Dedifferentiated amniotic fluid mesenchymal stem cell (primary cell): ENCODE data around the gene SST.
A peak's percentile ranks its signal among the peaks of the same experiment; 100 is the strongest.
"Not testable (repeated sequence)": the region's sequence is repeated elsewhere in the genome, so short reads cannot be mapped to it uniquely, and the experiment has no call there.

Source experiments
- DNase-seq: peaks from one replicate; pipeline ENCODE4 v3.0.0-alpha.2; 2016; ENCODE audit errors: extremely low spot score

Gene SST

DNA sequence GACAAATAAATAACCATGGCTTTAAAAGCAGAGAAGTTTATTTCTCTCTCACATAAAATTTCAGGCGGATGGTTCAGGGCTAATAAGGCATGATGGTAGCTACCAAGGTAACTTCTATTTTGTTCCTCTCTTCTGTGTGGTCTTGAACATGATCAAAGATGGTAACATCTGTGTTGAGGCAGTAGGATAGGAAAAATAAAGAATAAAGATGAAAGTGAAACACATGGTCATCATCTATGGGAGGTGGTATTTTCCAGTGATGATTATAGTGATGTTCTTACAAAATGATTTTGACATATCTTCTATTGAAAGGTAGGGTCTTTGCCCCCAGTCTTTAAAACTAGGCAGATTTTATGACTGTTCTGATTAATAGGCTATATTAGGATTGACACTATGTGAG lies 14.2 kb upstream of the SST start:
- DNase-seq, result no peak

DNA sequence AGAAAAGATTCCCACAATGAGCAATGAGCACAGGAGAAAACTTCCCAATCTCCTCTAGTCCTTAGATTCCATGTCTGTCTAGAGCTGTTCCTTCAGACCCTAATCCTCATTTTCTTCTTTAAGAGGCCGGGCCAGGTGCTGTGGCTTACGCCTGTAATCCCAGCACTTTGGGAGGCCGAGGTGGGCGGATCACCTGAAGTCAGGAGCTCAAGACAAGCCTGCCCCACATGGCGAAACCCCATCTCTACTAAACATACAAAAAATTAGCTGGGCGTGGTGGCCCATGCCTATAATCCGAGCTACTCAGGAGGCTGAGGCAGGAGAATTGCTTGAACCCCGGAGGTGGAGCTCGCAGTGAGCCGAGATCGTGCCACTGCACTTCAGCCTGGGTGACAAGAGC lies 11.6 kb upstream of the SST start:
- DNase-seq, result not testable (repeated sequence)

DNA sequence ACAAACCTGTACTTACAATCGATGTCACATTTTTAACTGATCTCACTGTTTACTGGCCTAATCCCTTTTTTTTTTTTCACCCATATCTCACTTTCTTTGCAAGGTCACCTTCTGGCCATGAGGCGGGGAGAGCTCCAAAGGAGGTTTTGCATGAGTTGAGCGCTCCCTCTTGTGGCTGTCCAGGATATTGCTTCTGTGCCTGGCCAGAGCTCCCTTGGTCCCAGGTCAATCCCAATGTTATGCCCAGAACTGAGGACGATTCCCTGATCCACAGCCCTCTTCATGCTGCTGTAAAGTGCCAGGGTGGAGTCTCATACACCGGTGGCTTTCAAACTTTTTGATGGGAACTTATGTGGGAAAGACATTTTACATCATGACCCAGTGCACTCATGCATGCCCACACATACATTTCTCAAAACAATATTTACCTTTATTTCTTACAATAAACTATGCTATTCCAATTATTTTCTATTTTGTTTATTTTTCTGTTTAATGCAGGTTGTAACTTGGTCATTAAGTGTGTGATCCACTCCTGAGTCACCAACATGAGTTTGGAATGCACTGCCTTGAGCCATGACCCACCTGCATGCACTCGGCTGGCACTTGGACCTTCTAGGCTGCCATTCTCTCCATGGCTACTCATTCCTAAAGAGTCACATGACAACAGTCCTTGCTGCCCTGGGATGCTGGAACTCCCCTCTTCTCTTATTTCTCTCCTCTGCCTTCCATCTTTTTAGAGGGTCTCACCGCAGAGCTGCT lies 9.6 kb upstream of the SST start:
- peak; percentile 80 for DNase-seq

DNA sequence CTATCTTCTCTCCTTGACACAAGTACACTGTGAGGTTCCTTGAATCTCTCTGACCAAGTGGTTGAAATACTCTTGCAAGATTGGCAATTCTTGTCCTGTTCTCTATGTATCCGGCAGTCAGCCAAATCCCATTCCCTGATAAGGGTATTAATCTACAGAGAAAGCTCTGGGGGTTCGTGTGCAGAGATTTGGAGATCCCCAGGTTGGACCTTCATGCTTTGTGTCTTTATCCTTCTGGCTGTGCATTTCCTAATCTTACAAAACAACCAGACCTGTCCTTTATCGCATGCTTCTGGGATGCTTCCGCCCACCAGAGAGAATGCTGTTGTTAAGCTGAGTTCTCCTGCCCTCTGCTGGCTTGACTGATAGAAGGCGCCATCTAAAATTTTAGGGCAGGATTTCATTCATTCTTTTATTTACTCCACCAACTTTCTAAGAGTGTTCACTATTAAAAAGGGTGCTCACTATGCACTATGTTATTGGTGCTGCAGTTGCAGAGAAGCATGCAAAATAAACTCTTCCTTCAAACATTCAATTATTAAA lies 8.6 kb upstream of the SST start:
- DNase-seq, result peak; percentile 49

DNA sequence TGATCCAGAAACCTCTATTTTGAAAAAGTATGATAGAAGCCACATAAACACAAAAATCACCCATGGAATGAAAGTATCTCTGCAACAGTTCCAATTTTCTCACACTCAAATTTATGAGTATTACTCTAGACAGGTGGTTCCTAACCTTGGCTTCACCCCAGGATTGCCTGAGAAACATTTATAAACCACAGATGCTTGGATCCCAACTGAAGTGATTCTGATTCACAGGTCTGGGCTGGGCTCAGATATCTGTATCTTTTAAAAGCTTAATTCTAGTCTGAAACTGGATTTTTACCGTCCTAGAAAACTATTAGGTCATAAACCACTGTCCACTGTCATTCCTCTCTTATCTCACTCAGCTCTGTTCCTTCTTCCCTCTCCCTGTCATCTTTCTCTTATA lies 7.4 kb upstream of the SST start:
- no peak for DNase-seq

DNA sequence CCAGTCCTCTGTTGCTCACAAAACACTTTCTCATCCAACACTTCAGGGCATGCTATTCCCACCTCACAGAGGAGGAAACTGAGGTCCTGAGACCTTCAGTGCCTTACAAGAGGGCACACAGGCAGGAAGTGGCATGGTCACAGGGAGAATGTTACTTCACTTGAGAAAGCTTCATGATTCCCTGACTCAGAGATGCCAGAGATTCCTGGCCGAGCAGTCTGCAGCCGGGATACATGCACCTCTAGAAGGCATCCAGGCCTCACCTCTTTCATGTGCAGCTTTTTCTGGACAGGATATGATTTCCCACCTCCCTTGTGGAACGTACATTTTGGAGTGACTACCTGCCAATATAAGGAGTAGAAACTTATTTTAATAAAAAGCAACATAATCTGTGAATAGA lies 2.8 kb upstream of the SST start:
- no peak for DNase-seq

DNA sequence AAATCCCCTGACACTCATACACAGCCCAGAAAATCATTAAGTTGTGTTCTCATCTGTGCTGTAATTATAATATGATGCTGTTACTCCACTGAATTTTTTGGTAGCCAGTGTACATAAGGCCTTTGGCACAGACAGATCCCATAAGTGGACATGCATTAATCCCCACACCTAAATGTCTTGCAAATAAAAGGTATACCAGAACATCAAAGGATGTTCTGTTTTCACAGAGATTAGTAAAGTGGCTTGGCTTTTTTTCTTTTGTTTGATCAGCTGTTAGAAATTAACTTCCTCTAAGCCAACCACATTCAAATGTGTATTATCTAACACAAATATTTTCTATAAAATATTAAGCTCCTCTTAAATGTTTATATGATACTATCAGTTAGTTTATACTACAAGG lies 2.7 kb downstream of the SST start:
- no peak for DNase-seq

DNA sequence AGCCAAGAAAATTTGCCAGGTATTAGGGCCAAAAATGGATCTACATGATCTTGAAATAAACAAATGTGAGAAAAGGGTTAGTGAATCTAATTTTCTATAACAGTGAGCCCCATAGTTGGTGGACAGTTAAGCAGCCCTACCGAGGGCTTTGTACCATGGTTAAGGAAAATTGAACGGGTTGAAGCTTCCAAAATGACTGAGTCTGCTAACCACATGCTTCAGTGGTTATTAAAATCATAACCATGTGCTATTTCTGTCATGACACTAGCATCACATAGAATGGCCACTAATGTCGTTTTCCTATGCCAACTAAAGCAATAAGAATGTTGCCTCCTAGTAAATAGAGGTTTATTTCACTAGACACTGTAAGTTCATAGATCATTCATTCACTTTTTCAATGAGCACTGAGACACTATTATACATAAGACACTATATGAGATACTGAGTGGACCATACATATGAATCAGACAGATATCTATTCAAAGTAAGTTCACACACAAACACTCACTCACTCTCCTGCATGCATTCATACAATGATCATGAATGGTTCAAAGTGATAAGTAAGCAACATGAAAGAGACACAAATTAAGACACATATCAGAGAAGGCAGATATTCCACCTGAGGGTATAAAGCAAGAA lies 4.3 kb downstream of the SST start:
- no peak for DNase-seq

DNA sequence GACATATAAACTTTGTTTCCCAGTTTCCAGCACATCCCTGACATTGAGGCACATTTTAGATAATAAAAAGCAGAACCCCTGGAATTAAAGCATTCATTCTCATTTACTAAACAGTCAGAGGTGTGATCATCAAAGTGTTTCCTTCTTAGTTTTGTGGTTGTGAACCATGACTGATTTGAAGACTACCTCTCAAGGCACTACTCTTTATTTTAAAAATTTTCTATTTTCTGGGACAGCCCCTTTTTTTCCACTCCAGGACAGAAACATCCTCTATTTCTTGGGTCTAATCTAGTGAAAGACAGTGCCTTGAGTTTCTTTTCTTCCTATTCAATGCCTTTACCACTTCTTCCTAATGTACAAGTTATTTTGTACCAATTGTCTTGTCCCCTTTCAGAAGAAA lies 5.2 kb downstream of the SST start:
- no peak for DNase-seq

DNA sequence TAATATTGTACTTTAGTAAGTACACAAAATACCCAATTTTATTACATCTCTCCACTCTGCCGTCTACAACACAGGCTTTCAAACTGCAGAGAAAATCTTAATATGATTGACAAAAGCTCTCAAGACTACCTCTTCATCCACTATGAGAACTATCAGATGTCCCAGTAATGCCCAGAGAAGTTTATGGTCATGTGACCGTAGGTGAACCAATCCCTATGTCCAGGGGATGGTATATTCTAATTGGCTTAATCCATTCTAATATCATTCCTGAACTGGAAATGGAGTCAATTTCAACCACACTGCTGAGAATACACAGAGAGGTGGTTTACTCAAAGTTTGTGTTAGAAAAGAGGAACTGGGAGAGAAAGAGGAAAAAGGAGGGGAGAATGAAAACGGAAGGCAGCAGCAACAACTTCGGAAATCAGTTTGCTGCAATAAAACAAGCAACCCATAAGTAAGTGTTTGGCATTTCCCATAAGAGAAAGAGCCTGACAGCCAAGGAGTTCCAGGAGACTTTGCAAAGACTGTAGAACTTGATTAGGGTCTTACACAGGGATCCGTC lies 7.3 kb downstream of the SST start:
- DNase-seq, result no peak

DNA sequence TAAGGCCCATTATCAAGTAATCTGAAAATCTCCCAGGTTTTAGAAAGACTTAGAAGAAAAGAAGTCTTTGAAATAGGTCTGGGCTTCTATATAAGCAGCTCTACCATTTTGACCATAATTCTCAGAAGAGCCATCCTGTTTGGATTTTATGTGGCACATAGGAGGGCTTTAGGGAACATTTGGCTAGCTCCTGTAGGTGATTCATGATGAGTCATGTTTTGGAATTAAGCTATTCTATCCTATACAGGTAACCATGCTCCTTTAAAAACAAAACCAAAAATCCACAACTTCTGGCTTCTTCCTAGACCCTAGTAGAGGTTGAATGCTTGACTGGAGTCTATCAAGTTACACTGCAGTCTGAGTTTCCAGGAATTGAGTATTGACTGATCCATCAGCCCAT lies 8.9 kb downstream of the SST start:
- DNase-seq, result no peak

DNA sequence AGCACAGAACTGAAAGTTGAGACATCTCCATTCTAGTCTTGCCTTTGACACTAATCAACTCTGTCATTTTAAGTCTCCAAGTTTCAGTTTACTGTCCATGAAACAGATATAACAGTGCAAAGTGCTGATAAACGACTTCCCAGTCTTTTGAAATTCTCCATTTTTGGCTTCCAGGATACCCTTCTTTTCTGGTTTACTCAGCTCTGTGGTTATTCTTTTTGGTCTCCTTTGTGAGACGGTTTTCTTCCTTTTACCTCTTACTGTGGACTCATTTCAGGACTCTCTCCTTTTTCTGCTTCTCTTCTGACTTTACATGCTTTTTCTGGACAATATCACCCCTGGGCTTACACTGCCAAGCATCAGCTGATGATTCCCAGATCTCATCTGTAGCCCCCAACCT lies 18.9 kb downstream of the SST start:
- no peak for DNase-seq

DNA sequence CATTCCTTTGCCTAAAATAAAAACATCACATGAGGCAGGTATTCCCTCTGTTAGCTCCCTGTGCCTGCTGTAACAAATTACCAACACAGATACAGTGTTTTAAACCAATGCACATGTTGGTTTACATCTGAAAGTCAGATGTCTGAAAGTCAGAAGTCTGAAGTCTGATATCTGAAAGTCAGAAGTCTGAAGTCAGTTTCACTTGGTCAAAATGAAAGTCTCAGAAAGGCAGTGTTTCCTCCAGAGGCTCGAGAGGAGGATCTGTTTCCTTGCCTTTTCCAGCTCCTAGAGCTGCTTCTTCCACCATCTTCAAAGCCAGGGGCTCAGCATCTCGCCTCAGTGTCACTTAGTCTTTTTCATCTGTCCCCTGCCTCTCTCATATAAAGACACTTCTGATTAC lies 22.0 kb downstream of the SST start:
- no peak for DNase-seq

DNA sequence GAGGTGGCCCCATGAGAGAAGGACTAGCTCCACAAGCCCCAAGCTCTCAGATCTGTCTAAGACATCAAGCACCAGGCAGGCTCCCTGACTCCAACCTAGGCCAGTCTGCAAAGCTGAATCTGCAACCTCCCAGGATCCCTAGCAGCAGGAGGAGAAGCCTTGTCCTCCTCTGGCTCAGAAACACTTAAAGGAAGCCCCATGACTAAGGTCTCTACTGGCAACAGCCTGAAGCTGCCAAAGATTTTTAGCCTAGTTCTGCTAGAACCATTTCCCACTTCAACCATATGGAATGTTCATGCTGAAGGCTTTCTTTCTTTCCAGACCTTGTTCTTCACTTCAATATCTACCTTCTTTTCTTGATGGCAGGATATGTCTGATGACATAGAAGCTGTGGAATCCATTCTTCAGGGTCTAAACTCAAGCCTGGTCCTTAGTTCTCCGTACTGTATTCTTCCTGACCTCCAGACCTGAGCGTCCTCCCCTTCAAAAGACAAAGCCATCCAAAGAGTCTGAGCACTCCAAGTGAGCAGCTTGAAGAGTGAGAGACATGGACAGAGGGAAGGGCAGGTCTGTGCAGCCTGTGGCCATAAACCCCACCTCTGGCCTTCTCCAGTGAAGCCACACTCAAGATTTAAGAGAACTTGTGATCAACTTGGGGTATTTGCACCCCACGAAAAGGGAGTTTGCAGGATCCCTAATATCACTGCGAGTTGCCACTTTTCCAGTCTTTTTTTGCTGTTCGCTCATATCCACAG lies 23.1 kb downstream of the SST start:
- DNase-seq, result no peak

DNA sequence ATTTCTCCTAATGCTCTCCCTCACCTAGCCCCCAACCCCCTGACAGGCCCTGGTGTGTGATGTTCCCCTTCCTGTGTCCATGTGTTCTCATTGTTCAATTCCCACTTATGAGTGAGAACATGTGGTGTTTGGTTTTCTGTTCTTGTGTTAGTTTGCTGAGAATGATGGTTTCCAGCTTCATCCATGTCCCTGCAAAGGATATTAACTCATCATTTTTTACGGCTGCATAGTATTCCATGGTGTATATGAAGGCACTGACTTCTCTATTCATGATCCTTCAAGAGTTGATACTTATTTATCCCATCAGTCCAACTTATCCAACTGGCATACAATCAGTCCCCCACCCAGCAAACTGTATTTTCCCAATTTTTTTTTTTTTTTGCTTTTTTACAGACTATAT lies 24.8 kb downstream of the SST start:
- DNase-seq, result not testable (repeated sequence)

DNA sequence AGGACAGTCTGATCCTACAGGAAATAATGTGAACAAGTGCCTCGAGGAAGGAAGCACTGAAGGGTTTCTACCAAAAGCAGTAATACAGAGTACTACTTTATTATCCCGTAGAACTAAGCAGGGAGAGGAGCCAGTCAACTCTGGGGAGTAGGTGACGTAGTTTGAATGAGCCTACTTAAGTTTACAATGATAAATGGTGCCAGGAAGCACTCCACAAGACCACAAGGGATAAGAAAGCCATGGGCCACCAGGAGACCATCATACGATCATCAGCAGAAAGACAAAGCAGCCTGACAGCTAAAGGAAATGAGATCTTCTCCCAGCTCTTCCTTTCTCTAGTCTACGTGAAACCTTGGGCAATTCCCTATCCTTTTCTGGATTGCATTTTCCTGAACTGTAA lies 27.3 kb downstream of the SST start:
- no peak for DNase-seq

DNA sequence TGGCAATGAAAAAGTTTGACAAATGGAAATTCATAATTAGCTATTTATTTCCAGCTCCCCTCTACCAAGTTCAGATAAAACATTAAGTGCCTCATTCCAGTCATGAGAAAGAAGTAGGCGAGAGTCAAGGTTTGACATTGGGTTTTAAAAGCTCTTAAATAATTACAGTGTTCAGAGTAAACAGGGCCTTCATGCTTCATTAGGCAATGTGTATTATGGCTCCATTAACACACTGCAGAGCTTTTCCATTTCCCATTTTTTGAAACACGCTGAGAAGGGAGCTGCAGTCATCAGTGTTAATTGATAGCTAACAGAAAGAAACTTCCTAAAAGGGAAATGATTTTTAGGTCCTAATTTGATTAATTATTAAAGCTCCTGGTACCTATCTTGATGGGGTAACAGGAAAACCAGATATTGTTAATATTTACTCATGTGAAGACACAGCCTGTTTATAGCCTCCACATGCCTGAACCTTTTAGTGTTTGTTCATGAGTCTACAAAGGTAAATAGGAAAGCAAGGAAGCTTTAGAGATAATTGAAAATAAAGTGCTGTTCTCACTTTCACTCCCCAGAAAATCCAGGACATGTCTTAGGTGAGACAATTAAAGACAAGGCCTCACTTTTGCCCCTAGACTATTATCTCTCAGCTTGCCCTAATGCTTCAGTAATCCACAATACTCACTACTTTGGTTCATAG lies 28.7 kb downstream of the SST start:
- no peak for DNase-seq

DNA sequence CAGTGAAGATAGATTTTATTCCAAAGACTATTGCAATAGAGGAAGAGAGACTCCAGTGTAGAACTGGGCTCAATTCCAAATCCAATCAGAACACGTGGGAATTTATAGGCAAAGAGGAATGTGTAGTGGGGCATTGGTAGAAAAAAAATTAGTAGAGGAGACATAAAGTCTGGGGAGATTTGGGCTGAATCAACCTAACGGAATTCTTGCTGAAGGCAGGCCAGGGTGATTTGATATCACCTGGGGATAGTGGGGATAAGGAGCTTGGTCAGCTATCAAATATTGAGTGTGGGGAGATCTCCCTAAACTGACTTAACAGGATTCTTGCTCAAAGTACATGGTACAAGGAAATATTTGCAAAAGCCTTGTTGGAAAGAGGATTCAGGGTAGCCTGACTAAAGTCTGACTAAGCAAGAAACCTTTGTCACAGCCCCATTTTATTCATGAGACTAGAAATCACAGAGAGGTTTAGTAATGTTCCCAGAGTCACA lies 29.6 kb downstream of the SST start:
- DNase-seq, result no peak

DNA sequence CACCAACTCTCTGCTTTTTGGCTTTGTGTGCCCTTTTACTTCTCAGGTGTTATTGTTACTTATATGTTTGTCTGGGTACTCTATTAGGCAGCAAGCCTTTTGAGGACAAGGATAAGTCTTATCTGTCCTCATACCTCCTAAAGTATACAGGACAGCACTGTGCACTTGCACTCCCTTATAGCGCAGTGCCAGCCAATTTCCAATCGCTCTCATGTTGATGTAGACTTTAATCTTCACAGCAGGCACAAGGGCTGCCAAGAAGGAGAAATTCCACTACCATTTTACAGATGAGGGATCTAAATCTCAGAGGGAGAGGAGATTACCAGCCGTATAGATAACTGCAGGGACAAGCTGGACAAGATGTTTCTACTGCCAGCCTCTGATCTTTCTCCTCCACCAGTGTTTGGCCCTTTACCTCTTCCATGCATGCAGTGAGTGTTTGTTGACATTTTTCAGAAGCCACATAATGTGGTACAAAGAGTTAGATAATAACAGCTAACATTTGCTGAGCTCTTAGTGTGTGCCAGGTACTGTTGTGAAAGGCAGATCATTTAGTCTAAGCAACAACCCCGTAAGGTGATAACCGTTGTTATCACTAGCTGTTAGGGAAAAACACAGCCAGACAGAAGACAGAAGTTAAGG lies 30.1 kb downstream of the SST start:
- no peak for DNase-seq

DNA sequence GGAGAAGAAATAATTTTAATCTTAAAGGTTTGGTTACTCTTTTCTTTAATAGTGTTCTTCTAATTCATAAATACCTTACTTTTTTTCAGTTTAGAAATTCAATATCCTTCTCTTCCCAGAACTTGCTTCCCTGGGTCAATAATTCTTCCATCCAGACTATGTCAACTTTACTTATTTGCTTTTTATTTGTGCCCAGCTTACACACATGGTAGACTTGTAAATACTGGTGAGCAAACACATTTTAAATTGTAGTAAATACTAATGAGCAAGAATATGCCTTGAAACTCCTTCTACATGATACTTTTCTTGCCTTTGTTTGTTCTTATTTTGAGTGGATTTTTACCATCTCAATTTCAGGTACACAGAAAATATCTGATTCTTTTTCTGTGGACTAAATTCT lies 33.7 kb downstream of the SST start:
- no peak for DNase-seq

DNA sequence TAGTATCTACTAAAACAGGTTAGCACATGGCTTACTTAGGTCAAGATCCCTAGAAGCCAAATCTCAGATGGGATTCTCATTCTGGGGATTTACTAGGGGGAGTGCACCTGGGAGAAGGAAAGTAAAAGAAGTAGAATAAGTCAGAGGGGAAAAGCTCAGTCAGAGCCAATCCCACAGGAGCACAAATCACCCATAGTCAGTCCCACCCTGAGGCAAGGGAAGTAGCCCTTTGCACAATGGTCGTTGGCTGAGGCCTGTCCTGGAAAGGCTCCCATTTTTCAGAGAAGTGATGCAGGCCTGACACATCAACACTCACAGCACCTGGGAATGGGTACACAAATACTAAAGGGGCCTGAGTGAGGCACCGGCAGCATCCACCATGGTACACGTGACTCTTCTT lies 39.8 kb downstream of the SST start:
- DNase-seq, result no peak
